Effector memory CD4-positive, alpha-beta T cell (primary cell): Measurements from ENCODE around the gene DIAPH1.

Experiments used
- DNase-seq, 3 donors: peaks; one replicate each; pipeline ENCODE4 v3.0.0-alpha.2; 2020
- H3K27ac ChIP-seq: 2 replicates; pipeline ENCODE4 v1.7.0; 2013; ENCODE audit warnings: mild to moderate bottlenecking, low read length, moderate library complexity; ENCODE audit not compliant: insufficient read depth, poor library complexity, severe bottlenecking
- H3K27me3 ChIP-seq: replicated peaks from 2 replicates; pipeline ENCODE4 v1.7.0; 2013; ENCODE audit warnings: mild to moderate bottlenecking, low read length; ENCODE audit not compliant: insufficient read depth, control insufficient read depth, poor library complexity, severe bottlenecking
- H3K36me3 ChIP-seq: 2 replicates; pipeline ENCODE4 v1.7.0; 2013; ENCODE audit warnings: mild to moderate bottlenecking, low read length, moderate library complexity; ENCODE audit not compliant: control insufficient read depth, insufficient read depth
- H3K4me1 ChIP-seq: 2 replicates; pipeline ENCODE4 v1.7.0; 2013; ENCODE audit warnings: low read length, mild to moderate bottlenecking; ENCODE audit not compliant: control insufficient read depth, insufficient read depth, poor library complexity, severe bottlenecking
- H3K4me3 ChIP-seq: 2 replicates; pipeline ENCODE4 v1.7.0; 2013; ENCODE audit warnings: low read length, low read depth, mild to moderate bottlenecking; ENCODE audit not compliant: insufficient read depth, poor library complexity, severe bottlenecking
- H3K9me3 ChIP-seq: 2 replicates; pipeline ENCODE4 v1.7.0; 2013; ENCODE audit warnings: mild to moderate bottlenecking, low read length, moderate library complexity; ENCODE audit not compliant: control insufficient read depth

DIAPH1 gene

GRCh38 chr5:141494761-141495452, 123.9 kb downstream of the DIAPH1 start:
- Histone ChIP-seq H3K27ac (no peak overlapping the region), H3K4me1 (peaks cover 19% of the 10 kb centered on the region), H3K27me3 (peaks cover 41% of the 10 kb centered on the region), H3K36me3 (no peaks in the 10 kb centered on the region), H3K9me3 (no peaks in the 10 kb centered on the region), H3K4me3 (no peak overlapping the region)
- no peak for DNase-seq

GRCh38 chr5:141493500-141494422, 125.0 kb downstream of the DIAPH1 start:
- H3K36me3 ChIP-seq = no peaks in the 10 kb centered on the region
- H3K27me3 ChIP-seq = peaks cover 42% of the 10 kb centered on the region
- no peak overlapping the region for H3K27ac ChIP-seq
- DNase-seq = no peak
- no peaks in the 10 kb centered on the region for H3K9me3 ChIP-seq
- peaks cover 19% of the 10 kb centered on the region for H3K4me1 ChIP-seq
- H3K4me3 ChIP-seq = no peak overlapping the region

GRCh38 chr5:141492168-141492885, 126.5 kb downstream of the DIAPH1 start:
- Histone ChIP-seq H3K36me3 (no peaks in the 10 kb centered on the region), H3K9me3 (no peaks in the 10 kb centered on the region), H3K27me3 (peaks cover 37% of the 10 kb centered on the region), H3K4me1 (peaks cover 19% of the 10 kb centered on the region), H3K4me3 (peak overlapping the region; percentile 20), H3K27ac (no peak overlapping the region)
- no peak for DNase-seq

- H3K4me1 ChIP-seq = peaks cover 19% of the 10 kb centered on the region
These were observed 127.3 kb downstream of the DIAPH1 start for GRCh38 chr5:141491323-141492167.

GRCh38 chr5:141490771-141491170, 128.0 kb downstream of the DIAPH1 start:
- H3K27ac ChIP-seq = no peak overlapping the region
- H3K27me3 ChIP-seq = peaks cover 37% of the 10 kb centered on the region
- H3K4me1 ChIP-seq = peaks cover 19% of the 10 kb centered on the region

More at GRCh38 chr5:141491323-141492167, 127.3 kb downstream of the DIAPH1 start:
- Histone ChIP-seq H3K27me3 (peaks cover 37% of the 10 kb centered on the region), H3K9me3 (no peaks in the 10 kb centered on the region), H3K4me3 (peak overlapping the region; percentile 20), H3K36me3 (no peaks in the 10 kb centered on the region), H3K27ac (no peak overlapping the region)
- DNase-seq = no peak

GRCh38 chr5:141490271-141490670, 128.5 kb downstream of the DIAPH1 start:
- H3K27ac ChIP-seq = no peak overlapping the region
- H3K4me1 ChIP-seq = peaks cover 22% of the 10 kb centered on the region
- H3K27me3 ChIP-seq = peaks cover 39% of the 10 kb centered on the region
- H3K36me3 ChIP-seq = no peaks in the 10 kb centered on the region
- DNase-seq = no peak
- no peak overlapping the region for H3K4me3 ChIP-seq
- H3K9me3 ChIP-seq = no peaks in the 10 kb centered on the region

More at GRCh38 chr5:141490771-141491170, 128.0 kb downstream of the DIAPH1 start:
- no peak overlapping the region for H3K4me3 ChIP-seq
- no peaks in the 10 kb centered on the region for H3K36me3 ChIP-seq
- DNase-seq = no peak
- H3K9me3 ChIP-seq = no peaks in the 10 kb centered on the region

GRCh38 chr5:141489841-141490240, 129.0 kb downstream of the DIAPH1 start:
- Histone ChIP-seq H3K4me3 (no peak overlapping the region), H3K27ac (no peak overlapping the region), H3K36me3 (no peaks in the 10 kb centered on the region), H3K4me1 (peaks cover 24% of the 10 kb centered on the region), H3K27me3 (peaks cover 43% of the 10 kb centered on the region), H3K9me3 (no peaks in the 10 kb centered on the region)
- no peak for DNase-seq

- H3K27ac ChIP-seq = no peak within 1 kb of the TSS
- no peaks in the 10 kb centered on the region for H3K36me3 ChIP-seq
- H3K27me3 ChIP-seq = peaks cover 51% of the 10 kb centered on the region
These were observed 129.9 kb downstream of the DIAPH1 start, which contains the start of gene PCDHGC5 for GRCh38 chr5:141488591-141489561. Gene PCDHGC5 (plus strand): TSS chr5:141489081. CDS start chr5:141489241, 160 bp downstream.

More at GRCh38 chr5:141488591-141489561, 129.9 kb downstream of the DIAPH1 start, which contains the start of gene PCDHGC5:
- DNase-seq = no peak
- peaks cover 26% of the 10 kb centered on the region for H3K4me1 ChIP-seq
- no peaks in the 10 kb centered on the region for H3K9me3 ChIP-seq
- H3K4me3 ChIP-seq = no peak within 1 kb of the TSS
